Fibroblast of lung (primary cell): ENCODE data around the gene KRT85. TPM values are rescaled to one million over a fixed set of nuclear protein-coding genes. Genes with fewer than 3 reads are reported as not detected.

Source experiments
- DNase-seq, 2 donors: peaks; one replicate each; pipeline versions ENCODE4 v3.0.0 to v3.0.0-alpha.2; 2010; ENCODE audit warnings: low read depth in 2 of 2
- H2AFZ ChIP-seq: 2 replicates; pipeline ENCODE4 v1.5.1; 2012; ENCODE audit warnings: low read length, control low read depth, inconsistent platforms
- H3K27ac ChIP-seq: 2 replicates; pipeline ENCODE4 v1.5.1; 2011; ENCODE audit warnings: low read length, control low read depth; ENCODE audit not compliant: insufficient read depth
- H3K27me3 ChIP-seq: 2 replicates; pipeline ENCODE4 v1.5.1; 2011; ENCODE audit warnings: mild to moderate bottlenecking, low read length; ENCODE audit not compliant: control insufficient read depth, insufficient read depth
- H3K36me3 ChIP-seq: 2 replicates; pipeline ENCODE4 v1.5.1; 2011; ENCODE audit warnings: low read length; ENCODE audit not compliant: control insufficient read depth, insufficient read depth
- H3K4me1 ChIP-seq: 2 replicates; pipeline ENCODE4 v1.5.1; 2011; ENCODE audit warnings: low read length; ENCODE audit not compliant: control insufficient read depth, insufficient read depth; ENCODE audit errors: extremely low read depth
- H3K4me2 ChIP-seq: 2 replicates; pipeline ENCODE4 v1.5.1; 2011; ENCODE audit warnings: low read length, control low read depth; ENCODE audit not compliant: insufficient read depth; ENCODE audit errors: extremely low read depth
- H3K4me3 ChIP-seq, 4 experiments: fragments of 200-600 bp in 1 of 4; sonication (generic) in 1 of 4; replicated peaks in 1 of 4; 2 replicates each; pipeline ENCODE4 v1.5.1; 2011 to 2016; ENCODE audit warnings: low read length in 4 of 4, low read depth in 3 of 4, mild to moderate bottlenecking in 3 of 4, control low read depth in 2 of 4, inconsistent platforms in 1 of 4, mixed read lengths in 1 of 4; ENCODE audit not compliant: insufficient read depth in 1 of 4; ENCODE audit errors: control extremely low read depth in 1 of 4
- H3K79me2 ChIP-seq: 2 replicates; pipeline ENCODE4 v1.5.1; 2012; ENCODE audit warnings: mild to moderate bottlenecking, low read length, inconsistent platforms; ENCODE audit not compliant: control insufficient read depth, insufficient read depth
- H3K9ac ChIP-seq: 2 replicates; pipeline ENCODE4 v1.5.1; 2011; ENCODE audit warnings: mild to moderate bottlenecking, low read length, control low read depth; ENCODE audit not compliant: insufficient read depth
- H3K9me3 ChIP-seq: 2 replicates; pipeline ENCODE4 v1.5.1; 2012; ENCODE audit warnings: low read depth, low read length; ENCODE audit not compliant: control insufficient read depth, insufficient read depth
- H4K20me1 ChIP-seq: 2 replicates; pipeline ENCODE4 v1.5.1; 2011; ENCODE audit warnings: low read length; ENCODE audit not compliant: control insufficient read depth, insufficient read depth; ENCODE audit errors: extremely low read depth
- CTCF ChIP-seq, 2 donors: IDR thresholded peaks in 1 of 2; conservative IDR thresholded peaks in 1 of 2; 1 replicate in 1 of 2; 2 replicates in 1 of 2; pipeline ENCODE4 v1.5.1; 2011 to 2012; ENCODE audit warnings: low read length in 2 of 2, control low read depth in 1 of 2, inconsistent platforms in 1 of 2, low read depth in 1 of 2, mild to moderate bottlenecking in 1 of 2
- EZH2 ChIP-seq: IDR thresholded peaks from 2 replicates; pipeline ENCODE4 v1.5.1; 2012; ENCODE audit warnings: low read length, control low read depth, mild to moderate bottlenecking; ENCODE audit errors: missing control alignments
- polyA plus RNA-seq, 2 donors: library from polyadenylated mRNA; depleted of rRNA in 1 of 2; stranded (reverse) in 1 of 2; unstranded in 1 of 2; fragments of >200 nt; gene quantifications; 2 replicates each; pipeline ENCODE4 v1.2.1, GENCODE V29; 2011 to 2012; ENCODE audit warnings: missing spikeins in 1 of 2
- total RNA-seq: library from RNA; depleted of rRNA; stranded (reverse); fragments of >200 nt; gene quantifications from 2 replicates; pipeline ENCODE4 v1.2.1, GENCODE V29; 2014

KRT85 gene
- total and polyA plus RNA-seq, 2 donors (not counting 1 experiment from before 2014, with no cell fraction given), result not detected

DNA sequence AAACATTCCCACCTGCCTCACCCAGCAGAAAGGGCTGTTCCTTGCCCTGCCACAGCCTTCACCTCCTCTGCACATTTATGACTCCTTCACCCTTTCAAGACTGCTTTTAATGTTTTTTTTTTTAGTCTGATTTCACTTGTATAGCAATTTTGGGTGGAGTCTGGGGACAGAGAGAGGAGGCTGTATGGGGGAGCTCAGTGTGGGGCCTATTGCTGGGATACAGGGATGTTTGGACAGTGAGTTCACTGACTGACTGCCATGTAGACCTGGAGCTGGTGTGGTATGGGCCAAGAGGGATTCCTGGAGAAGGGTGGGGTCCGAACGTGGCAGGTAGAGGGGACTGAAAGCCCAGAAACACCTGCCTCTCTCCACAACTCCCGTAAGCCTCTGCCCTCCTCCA, 1.9 kb upstream of the KRT85 start:
- no peaks in the 10 kb centered on the region for H3K79me2 ChIP-seq
- H2AFZ ChIP-seq, result no peak overlapping the region
- H3K36me3 ChIP-seq, result no peaks in the 10 kb centered on the region
- no peak overlapping the region for H3K9ac ChIP-seq
- TF ChIP-seq EZH2 (no peak), CTCF (conservative IDR thresholded peaks at IDR 0.05 in 1 of 2, IDR thresholded peaks at IDR 0.05 in 1 of 2; ENCODE audit: low read depth in 1 of 2, low read length in 2 of 2) (no peak)
- no peaks in the 10 kb centered on the region for H3K9me3 ChIP-seq
- no peak overlapping the region for H3K4me2 ChIP-seq
- no peak overlapping the region for H3K27ac ChIP-seq
- peaks cover 8% of the 10 kb centered on the region for H3K27me3 ChIP-seq
- H3K4me3 ChIP-seq, result no peak overlapping the region
- H4K20me1 ChIP-seq, result no peaks in the 10 kb centered on the region
- H3K4me1 ChIP-seq, result no peaks in the 10 kb centered on the region
- no peak for DNase-seq

- Histone ChIP-seq H3K9ac (no peak overlapping the region), H3K4me3 (no peak overlapping the region), H2AFZ (no peak overlapping the region), H3K4me1 (no peaks in the 10 kb centered on the region), H3K27me3 (peaks cover 8% of the 10 kb centered on the region), H3K36me3 (no peaks in the 10 kb centered on the region), H3K79me2 (no peaks in the 10 kb centered on the region), H3K9me3 (no peaks in the 10 kb centered on the region), H3K4me2 (no peak overlapping the region), H4K20me1 (no peaks in the 10 kb centered on the region), H3K27ac (no peak overlapping the region)
- no peak for DNase-seq
- TF ChIP-seq CTCF (conservative IDR thresholded peaks at IDR 0.05 in 1 of 2, IDR thresholded peaks at IDR 0.05 in 1 of 2; ENCODE audit: low read depth in 1 of 2, low read length in 2 of 2) (no peak), EZH2 (no peak)
Measured at GRCh38 chr12:52368508-52368907, 1.2 kb upstream of the KRT85 start.

- Histone ChIP-seq H3K9me3 (no peaks in the 10 kb centered on the region), H3K27me3 (peaks cover 8% of the 10 kb centered on the region)
Measured at GRCh38 chr12:52367876-52368275, 595 bp upstream of the KRT85 start.

More at GRCh38 chr12:52367876-52368275, 595 bp upstream of the KRT85 start:
- no peak for DNase-seq
- Histone ChIP-seq H2AFZ (no peak overlapping the region), H4K20me1 (no peaks in the 10 kb centered on the region), H3K9ac (no peak overlapping the region), H3K4me3 (no peak overlapping the region), H3K4me1 (no peaks in the 10 kb centered on the region), H3K36me3 (no peaks in the 10 kb centered on the region), H3K4me2 (no peak overlapping the region), H3K27ac (no peak overlapping the region), H3K79me2 (no peaks in the 10 kb centered on the region)
- no peak for TF ChIP-seq CTCF (conservative IDR thresholded peaks at IDR 0.05 in 1 of 2, IDR thresholded peaks at IDR 0.05 in 1 of 2; ENCODE audit: low read depth in 1 of 2, low read length in 2 of 2)
